H9 (cell line): ENCODE results near the gene CT47A1. TPM values are rescaled to one million over a fixed set of nuclear protein-coding genes. Genes with fewer than 3 reads are reported as not detected.

Source experiments
- DNase-seq: peaks from one replicate; pipeline ENCODE4 v3.0.0-alpha.2; 2017
- H2AFZ ChIP-seq: one replicate; pipeline ENCODE4 v1.6.1; 2013; ENCODE audit warnings: mild to moderate bottlenecking, low read length, control low read depth, moderate library complexity
- H2AK5ac ChIP-seq: 2 replicates; pipeline ENCODE4 v1.6.1; 2013; ENCODE audit warnings: low read length, control low read depth, mixed read lengths; ENCODE audit not compliant: insufficient read length
- H2BK120ac ChIP-seq: one replicate; pipeline ENCODE4 v1.6.1; 2013; ENCODE audit warnings: low read depth, mild to moderate bottlenecking, low read length, control low read depth, inconsistent platforms; ENCODE audit not compliant: poor library complexity, severe bottlenecking
- H2BK12ac ChIP-seq: 2 replicates; pipeline ENCODE4 v1.6.1; 2013; ENCODE audit warnings: low read length, control low read depth, mixed read lengths, low read depth; ENCODE audit not compliant: insufficient read length
- H2BK15ac ChIP-seq: 2 replicates; pipeline ENCODE4 v1.6.1; 2013; ENCODE audit warnings: low read depth, low read length, control low read depth
- H2BK20ac ChIP-seq: one replicate; pipeline ENCODE4 v1.6.1; 2013; ENCODE audit warnings: low read depth, mild to moderate bottlenecking, low read length, control low read depth, inconsistent platforms; ENCODE audit not compliant: poor library complexity, severe bottlenecking
- H2BK5ac ChIP-seq: 2 replicates; pipeline ENCODE4 v1.6.1; 2013; ENCODE audit warnings: low read length, control low read depth, mixed read lengths; ENCODE audit not compliant: insufficient read length
- H3K14ac ChIP-seq: 2 replicates; pipeline ENCODE4 v1.6.1; 2013; ENCODE audit warnings: low read length, control low read depth; ENCODE audit not compliant: insufficient read depth
- H3K18ac ChIP-seq: 2 replicates; pipeline ENCODE4 v1.6.1; 2013; ENCODE audit warnings: low read depth, mild to moderate bottlenecking, mixed read lengths, low read length, control low read depth; ENCODE audit not compliant: insufficient read length
- H3K23ac ChIP-seq: 2 replicates; pipeline ENCODE4 v1.6.1; 2013; ENCODE audit warnings: low read length, control low read depth, mixed read lengths, low read depth; ENCODE audit not compliant: insufficient read length
- H3K23me2 ChIP-seq: 2 replicates; pipeline ENCODE4 v1.6.1; 2013; ENCODE audit warnings: low read depth, mild to moderate bottlenecking, mixed read lengths, low read length, control low read depth; ENCODE audit not compliant: insufficient read length, poor library complexity, severe bottlenecking
- H3K27ac ChIP-seq: 2 replicates; pipeline ENCODE4 v1.5.1; 2013; ENCODE audit warnings: low read length, control low read depth, mixed read lengths, low read depth; ENCODE audit not compliant: insufficient read length
- H3K27me3 ChIP-seq: 2 replicates; pipeline ENCODE4 v1.6.1; 2013; ENCODE audit warnings: low read length, control low read depth, inconsistent platforms; ENCODE audit not compliant: insufficient read depth
- H3K4ac ChIP-seq: 2 replicates; pipeline ENCODE4 v1.6.1; 2013; ENCODE audit warnings: low read depth, mild to moderate bottlenecking, control low read depth, inconsistent platforms, low read length, moderate library complexity
- H3K4me1 ChIP-seq: 2 replicates; pipeline ENCODE4 v1.6.1; 2013; ENCODE audit warnings: low read length, control low read depth, inconsistent platforms; ENCODE audit not compliant: insufficient read depth
- H3K4me2 ChIP-seq: 2 replicates; pipeline ENCODE4 v1.6.1; 2013; ENCODE audit warnings: low read length, control low read depth, mixed read lengths; ENCODE audit not compliant: insufficient read length, insufficient read depth
- H3K56ac ChIP-seq: 2 replicates; pipeline ENCODE4 v1.6.1; 2013; ENCODE audit warnings: low read depth, mild to moderate bottlenecking, mixed read lengths, low read length, control low read depth; ENCODE audit not compliant: insufficient read length
- H3K79me1 ChIP-seq: 2 replicates; pipeline ENCODE4 v1.6.1; 2013; ENCODE audit warnings: low read depth, mild to moderate bottlenecking, moderate library complexity, low read length, control low read depth, inconsistent platforms; ENCODE audit not compliant: insufficient read depth, poor library complexity, severe bottlenecking
- H3K79me2 ChIP-seq: 2 replicates; pipeline ENCODE4 v1.6.1; 2013; ENCODE audit warnings: low read length, control low read depth, inconsistent platforms; ENCODE audit not compliant: insufficient read depth
- H3K9ac ChIP-seq: 2 replicates; pipeline ENCODE4 v1.6.1; 2013; ENCODE audit warnings: low read length, control low read depth, mixed read lengths; ENCODE audit not compliant: insufficient read length; ENCODE audit errors: extremely low read depth
- H3K9me3 ChIP-seq: one replicate; pipeline ENCODE4 v1.6.1; 2013; ENCODE audit warnings: low read depth, low read length, inconsistent platforms; ENCODE audit not compliant: control insufficient read depth
- H3T11ph ChIP-seq: one replicate; pipeline ENCODE4 v1.6.1; 2013; ENCODE audit warnings: mild to moderate bottlenecking, low read length, control low read depth, inconsistent platforms
- H4K20me1 ChIP-seq: one replicate; pipeline ENCODE4 v1.6.1; 2013; ENCODE audit not compliant: control insufficient read depth, insufficient read length, insufficient read depth
- H4K5ac ChIP-seq: 2 replicates; pipeline ENCODE4 v1.6.1; 2013; ENCODE audit warnings: low read depth, mild to moderate bottlenecking, mixed read lengths, low read length, control low read depth; ENCODE audit not compliant: insufficient read length
- H4K8ac ChIP-seq: replicated peaks from 2 replicates; pipeline ENCODE4 v1.6.1; 2013; ENCODE audit warnings: low read length, control low read depth, mixed read lengths, low read depth; ENCODE audit not compliant: insufficient read length
- H4K91ac ChIP-seq: 2 replicates; pipeline ENCODE4 v1.6.1; 2013; ENCODE audit warnings: low read depth, mild to moderate bottlenecking, moderate library complexity, mixed read lengths, low read length, control low read depth; ENCODE audit not compliant: insufficient read length
- H3K27ac Mint-ChIP-seq, 3 experiments: 2 replicates in 2 of 3; 3 replicates in 1 of 3; pipeline ENCODE4 v1.8.0; 2020 to 2021; ENCODE audit warnings: mixed read lengths in 3 of 3, mild to moderate bottlenecking in 1 of 3, moderate library complexity in 1 of 3
- H3K27me3 Mint-ChIP-seq: 2 replicates; pipeline ENCODE4 v1.8.0; 2021; ENCODE audit warnings: low read depth, mild to moderate bottlenecking, moderate library complexity, mixed read lengths
- H3K36me3 Mint-ChIP-seq, 3 experiments: 2 replicates in 2 of 3; 3 replicates in 1 of 3; pipeline ENCODE4 v1.8.0; 2020 to 2021; ENCODE audit warnings: low read depth in 3 of 3, mixed read lengths in 3 of 3; ENCODE audit not compliant: insufficient read depth in 1 of 3
- H3K4me1 Mint-ChIP-seq, 2 experiments: 2 replicates each; pipeline ENCODE4 v1.8.0; 2020; ENCODE audit warnings: mixed read lengths in 2 of 2
- H3K4me3 Mint-ChIP-seq, 2 experiments: 2 replicates in 1 of 2; 3 replicates in 1 of 2; pipeline ENCODE4 v1.8.0; 2020 to 2021; ENCODE audit warnings: mild to moderate bottlenecking in 2 of 2, mixed read lengths in 2 of 2, moderate library complexity in 1 of 2
- H3K9me3 Mint-ChIP-seq, 2 experiments: 2 replicates in 1 of 2; 3 replicates in 1 of 2; pipeline ENCODE4 v1.8.0; 2020; ENCODE audit warnings: mild to moderate bottlenecking in 2 of 2, mixed read lengths in 2 of 2, moderate library complexity in 1 of 2
- WGBS: extraction: QIAGEN DNeasy Blood & Tissue Kit; methylation state at CpG from one replicate; pipeline ENCODE4 v1.1.7; 2013; ENCODE audit warnings: missing lambda C conversion rate, low lambda C conversion rate, mixed read lengths; ENCODE audit not compliant: insufficient read length; ENCODE audit errors: extremely low coverage; 5-methylcytosine and 5-hydroxymethylcytosine counted together
- total RNA-seq: library from RNA; stranded (reverse); gene quantifications from 2 replicates; pipeline ENCODE4 v1.2.1, GENCODE V29; 2021
- TF ChIP-seq, protein P1 (sequence below): fragments of 200-600 bp; sonication (generic); conservative IDR thresholded peaks from 3 replicates; pipeline ENCODE4 v1.8.0; 2021; ENCODE audit warnings: antibody characterized with exemption, mild to moderate bottlenecking

CT47A1 gene
- total RNA-seq, 1 experiment from 2014 or later: not detected

- Histone ChIP-seq H4K5ac (no peak overlapping the region), H2AFZ (no peak overlapping the region), H4K91ac (no peak overlapping the region), H3K23me2 (no peaks in the 10 kb centered on the region), H3K14ac (no peak overlapping the region), H3K9me3 (no peaks in the 10 kb centered on the region), H2BK12ac (no peak overlapping the region), H3K27me3 (no peaks in the 10 kb centered on the region), H3K79me1 (no peaks in the 10 kb centered on the region), H2BK15ac (no peak overlapping the region), H3K27ac (no peak overlapping the region), H2BK20ac (no peak overlapping the region), H3K56ac (no peak overlapping the region), H2BK120ac (no peak overlapping the region), H3K9ac (no peak overlapping the region), H3K4me2 (no peak overlapping the region), H3K23ac (no peak overlapping the region), H3K18ac (no peak overlapping the region), H3K79me2 (no peaks in the 10 kb centered on the region), H4K8ac (no peak overlapping the region), H3T11ph (no peak overlapping the region), H4K20me1 (no peaks in the 10 kb centered on the region), H3K4me1 (no peaks in the 10 kb centered on the region), H2BK5ac (no peak overlapping the region), H3K4ac (no peak overlapping the region), H2AK5ac (no peak overlapping the region)
- peaks cover 29 to 43% of the 10 kb centered on the region in 2 experiments for H3K9me3 Mint-ChIP-seq
- DNase-seq: no peak
- no peak overlapping the region for H3K4me3 Mint-ChIP-seq
- peaks cover 2 to 5% of the 10 kb centered on the region in 2 experiments; a peak in 3 of 4 replicates for H3K4me1 Mint-ChIP-seq
- H3K27me3 Mint-ChIP-seq: 0 out of 2 replicates have a peak, but pooled peaks cover 1% of the 10 kb centered on the region
- H3K36me3 Mint-ChIP-seq: no peaks in the 10 kb centered on the region
- no peak overlapping the region for H3K27ac Mint-ChIP-seq
- WGBS: no CpG with 5 or more reads among the region's 4 CpGs
- TF ChIP-seq, protein P1, sequence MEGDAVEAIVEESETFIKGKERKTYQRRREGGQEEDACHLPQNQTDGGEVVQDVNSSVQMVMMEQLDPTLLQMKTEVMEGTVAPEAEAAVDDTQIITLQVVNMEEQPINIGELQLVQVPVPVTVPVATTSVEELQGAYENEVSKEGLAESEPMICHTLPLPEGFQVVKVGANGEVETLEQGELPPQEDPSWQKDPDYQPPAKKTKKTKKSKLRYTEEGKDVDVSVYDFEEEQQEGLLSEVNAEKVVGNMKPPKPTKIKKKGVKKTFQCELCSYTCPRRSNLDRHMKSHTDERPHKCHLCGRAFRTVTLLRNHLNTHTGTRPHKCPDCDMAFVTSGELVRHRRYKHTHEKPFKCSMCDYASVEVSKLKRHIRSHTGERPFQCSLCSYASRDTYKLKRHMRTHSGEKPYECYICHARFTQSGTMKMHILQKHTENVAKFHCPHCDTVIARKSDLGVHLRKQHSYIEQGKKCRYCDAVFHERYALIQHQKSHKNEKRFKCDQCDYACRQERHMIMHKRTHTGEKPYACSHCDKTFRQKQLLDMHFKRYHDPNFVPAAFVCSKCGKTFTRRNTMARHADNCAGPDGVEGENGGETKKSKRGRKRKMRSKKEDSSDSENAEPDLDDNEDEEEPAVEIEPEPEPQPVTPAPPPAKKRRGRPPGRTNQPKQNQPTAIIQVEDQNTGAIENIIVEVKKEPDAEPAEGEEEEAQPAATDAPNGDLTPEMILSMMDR: peak; percentile 53
Observed at GRCh38 chrX:121000589-121000988, 15.0 kb upstream of the CT47A1 start.
